Amniotic epithelial cell (primary cell): ENCODE results near the gene SKP1.

ENCODE experiments used
- DNase-seq: peaks from one replicate; pipeline ENCODE4 v3.0.0-alpha.2; 2010; ENCODE audit warnings: low read depth

SKP1 gene

GRCh38 chr5:134113902-134114875, 62.6 kb downstream of the SKP1 start, which contains the start of gene TCF7:
Gene TCF7, plus strand, starts transcription at chr5:134114681. Its CDS starts 226 bp downstream, at chr5:134114907.
- DNase-seq = peak; percentile 64

GRCh38 chr5:134113363-134113889, 63.3 kb downstream of the SKP1 start:
- no peak for DNase-seq

- DNase-seq = no peak
These were observed 63.9 kb downstream of the SKP1 start for GRCh38 chr5:134112726-134113362.

- peak; percentile 43 for DNase-seq
These were observed 64.8 kb downstream of the SKP1 start for GRCh38 chr5:134111741-134112647.

- no peak for DNase-seq
These were observed 66.4 kb downstream of the SKP1 start for GRCh38 chr5:134110382-134110781.

- no peak for DNase-seq
These were observed 69.0 kb downstream of the SKP1 start for GRCh38 chr5:134107779-134108178.

GRCh38 chr5:134106991-134107701, 69.6 kb downstream of the SKP1 start:
- no peak for DNase-seq

GRCh38 chr5:134103998-134104654, 72.6 kb downstream of the SKP1 start:
- DNase-seq = no peak

- no peak for DNase-seq
These were observed 73.4 kb downstream of the SKP1 start for GRCh38 chr5:134103397-134103796.

GRCh38 chr5:134101686-134102439, 74.9 kb downstream of the SKP1 start:
- no peak for DNase-seq

GRCh38 chr5:134100283-134101091, 76.3 kb downstream of the SKP1 start:
- peak; percentile 65 for DNase-seq

GRCh38 chr5:134099939-134100282, 76.8 kb downstream of the SKP1 start:
- DNase-seq = no peak

- peak; percentile 41 for DNase-seq
These were observed 77.4 kb downstream of the SKP1 start for GRCh38 chr5:134099288-134099872.
